GM18517 (cell line): ENCODE measurements around the gene ST6GAL2.

Experiments used
- ATAC-seq: cut with Tn5 transposase; IDR thresholded peaks from one replicate; pipeline ENCODE4 v1.9.1; 2021; ENCODE audit warnings: mild to moderate bottlenecking, moderate library complexity; ENCODE audit not compliant: unreplicated experiment

The ST6GAL2 gene

DNA sequence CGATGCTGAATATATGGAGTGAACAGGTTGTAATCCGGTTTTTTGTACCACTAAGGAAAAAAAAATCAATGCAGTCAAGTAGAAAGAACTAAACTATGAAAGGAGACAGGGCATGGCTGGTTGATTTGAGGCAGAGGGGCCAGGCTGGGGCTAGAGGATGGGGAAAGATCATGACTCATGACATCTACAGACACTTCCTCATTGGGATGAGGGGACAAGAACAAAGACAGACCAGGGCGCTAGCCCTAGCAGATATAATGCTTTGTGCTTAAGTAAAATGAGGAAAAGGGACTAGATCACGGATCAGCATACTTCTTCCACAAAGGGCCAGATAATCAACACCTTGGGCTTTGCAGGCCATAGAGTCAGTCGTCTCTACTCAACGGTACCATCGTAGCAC lies 55.8 kb downstream of the ST6GAL2 start:
- ATAC-seq = no peak

DNA sequence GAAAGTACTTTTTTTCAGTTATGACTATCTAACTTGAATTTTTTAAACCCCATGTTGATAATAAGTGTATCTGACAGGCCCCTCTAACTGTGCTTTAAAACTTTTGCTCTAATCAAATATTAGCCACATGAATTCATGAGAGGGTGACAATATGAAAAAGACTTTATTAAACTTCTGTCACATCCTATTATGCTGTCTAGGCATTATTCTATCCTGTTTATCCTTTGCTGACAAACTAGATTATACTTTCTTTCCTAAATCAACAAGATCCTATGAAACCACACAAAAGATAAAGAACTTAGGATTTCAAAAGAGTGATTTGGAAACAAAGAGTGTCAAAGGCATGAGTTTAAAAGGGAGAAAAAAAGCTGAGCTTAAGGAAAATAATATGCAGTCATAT lies 57.8 kb downstream of the ST6GAL2 start:
- ATAC-seq = no peak

DNA sequence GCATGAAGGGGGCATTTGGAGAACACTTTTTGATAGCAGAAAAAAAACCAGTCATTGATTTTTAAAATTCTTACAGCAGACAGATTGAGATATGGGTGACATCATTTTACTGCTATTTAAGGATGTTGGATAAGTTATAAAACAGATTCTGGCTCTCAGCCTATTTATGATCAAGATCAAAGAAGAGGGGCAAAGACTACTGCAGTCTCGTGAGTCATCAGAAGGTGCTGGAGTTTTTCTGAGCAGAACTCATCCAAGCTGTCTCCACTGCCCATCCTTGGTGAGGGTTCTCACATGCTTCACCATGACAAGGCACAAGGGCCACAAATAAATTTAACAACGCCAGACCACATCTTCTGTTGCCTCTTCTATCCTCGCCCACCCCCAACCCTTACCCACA lies 58.8 kb downstream of the ST6GAL2 start:
- ATAC-seq = no peak

DNA sequence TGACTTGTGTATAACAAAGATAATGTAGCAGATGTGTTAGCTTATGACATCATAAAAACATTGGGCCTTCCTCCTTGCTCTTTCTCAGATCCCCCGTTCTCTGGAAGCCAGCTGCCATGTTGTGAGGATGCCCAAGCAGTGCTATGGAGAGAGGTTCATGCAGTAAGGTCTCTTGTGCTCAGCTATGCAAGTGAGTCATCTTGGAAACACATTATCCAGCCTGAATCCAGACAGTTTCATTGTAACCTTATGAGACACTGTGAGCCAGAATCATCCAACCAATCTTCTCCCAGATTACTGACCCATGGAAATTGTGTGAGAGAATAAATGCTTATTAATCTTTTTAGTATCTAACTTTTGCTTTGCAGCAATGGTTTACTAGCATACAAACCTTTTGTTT lies 60.8 kb downstream of the ST6GAL2 start:
- no peak for ATAC-seq

DNA sequence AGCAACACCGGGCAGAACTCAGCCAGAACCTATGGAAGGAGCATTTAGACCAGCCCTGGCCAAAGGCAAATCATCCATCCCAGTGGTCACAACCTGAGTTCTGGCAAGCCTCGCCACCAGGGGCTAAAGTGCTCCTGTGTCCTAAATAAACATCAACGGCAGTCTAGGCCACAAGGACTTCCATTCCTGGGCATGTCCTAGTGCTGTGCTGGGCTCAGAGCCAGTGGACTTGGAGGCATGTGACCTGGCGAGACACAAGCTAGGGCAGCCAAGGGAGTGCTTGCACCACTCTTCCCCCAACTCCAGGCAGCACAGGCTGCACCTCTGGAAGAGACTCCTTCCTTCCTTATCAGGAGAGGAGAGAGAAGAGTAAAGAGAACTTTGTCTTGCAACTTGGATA lies 69.0 kb downstream of the ST6GAL2 start:
- no peak for ATAC-seq

DNA sequence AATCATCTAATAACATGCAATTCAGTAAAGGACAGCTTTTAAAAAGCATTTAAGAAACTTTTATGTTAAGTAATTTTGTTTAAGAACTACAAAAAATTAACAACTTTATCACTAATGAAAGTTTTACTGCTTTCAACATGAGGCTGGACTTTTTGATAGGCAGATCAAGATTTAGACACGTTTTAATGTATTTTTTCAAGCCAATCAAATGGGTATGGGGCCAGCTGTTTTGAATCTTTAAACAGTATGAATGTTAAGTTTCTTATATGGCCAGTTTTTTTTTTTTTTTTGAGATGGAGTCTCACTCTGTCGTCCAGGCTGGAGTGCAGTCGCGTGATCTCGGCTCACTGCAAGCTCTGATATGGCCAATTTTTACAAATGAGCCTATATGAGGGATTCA lies 73.1 kb downstream of the ST6GAL2 start:
- ATAC-seq = no peak

DNA sequence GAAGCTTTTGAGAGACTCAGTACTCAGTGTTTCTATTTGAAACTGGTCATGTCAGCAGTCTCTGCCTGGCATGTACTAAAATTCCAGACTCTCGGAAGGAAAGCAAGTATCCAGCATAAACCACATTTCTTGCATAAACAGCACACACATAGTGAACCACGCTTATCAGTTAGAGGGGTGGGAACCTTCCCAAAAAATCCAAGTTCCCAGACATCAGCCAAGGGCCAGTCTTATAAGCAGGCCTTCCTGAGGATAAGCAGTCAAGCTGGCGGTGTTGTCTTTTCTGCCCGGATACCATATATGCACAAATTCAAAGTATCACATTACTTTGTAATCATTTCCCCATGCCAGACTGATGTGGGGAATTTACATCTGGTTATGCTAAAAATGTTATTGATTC lies 73.6 kb downstream of the ST6GAL2 start:
- ATAC-seq = no peak

DNA sequence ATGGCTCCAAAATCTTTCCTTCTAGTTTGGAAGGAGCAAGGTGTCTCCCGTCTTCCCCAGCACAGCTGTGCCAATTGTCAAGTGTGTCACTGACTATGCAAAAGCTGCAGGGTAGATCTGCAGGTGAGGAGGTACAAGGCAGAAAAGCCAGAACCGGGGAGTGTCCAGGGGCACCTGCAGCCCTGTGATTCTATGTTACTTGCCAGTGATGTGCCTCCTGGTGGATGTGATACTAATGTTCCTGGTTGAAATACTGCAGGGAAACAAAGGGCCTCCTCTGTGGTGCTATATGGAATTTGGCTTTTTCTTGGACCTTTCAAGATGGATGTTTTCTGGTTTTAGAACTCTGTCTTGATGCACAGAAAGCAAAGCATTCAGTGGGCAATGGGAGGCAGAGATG lies 80.3 kb downstream of the ST6GAL2 start:
- no peak for ATAC-seq

DNA sequence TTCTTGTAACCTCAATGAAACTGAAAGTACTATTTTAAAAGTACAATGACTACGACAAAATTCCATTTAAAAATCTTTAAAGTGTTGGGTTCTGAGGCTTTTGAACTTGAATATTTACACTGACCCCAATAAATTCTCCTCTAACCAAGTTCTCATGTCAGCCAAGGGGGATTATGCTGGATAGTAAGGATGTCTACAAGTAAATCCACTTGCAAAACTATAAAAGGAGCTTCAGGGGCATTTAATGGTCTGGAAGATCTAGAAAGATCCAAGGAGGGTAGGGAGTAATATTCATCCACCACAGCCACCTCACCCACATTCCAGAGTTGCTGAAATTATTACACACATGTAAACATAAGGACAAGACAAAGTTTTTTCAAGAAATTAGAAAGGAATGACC lies 81.8 kb downstream of the ST6GAL2 start:
- no peak for ATAC-seq

DNA sequence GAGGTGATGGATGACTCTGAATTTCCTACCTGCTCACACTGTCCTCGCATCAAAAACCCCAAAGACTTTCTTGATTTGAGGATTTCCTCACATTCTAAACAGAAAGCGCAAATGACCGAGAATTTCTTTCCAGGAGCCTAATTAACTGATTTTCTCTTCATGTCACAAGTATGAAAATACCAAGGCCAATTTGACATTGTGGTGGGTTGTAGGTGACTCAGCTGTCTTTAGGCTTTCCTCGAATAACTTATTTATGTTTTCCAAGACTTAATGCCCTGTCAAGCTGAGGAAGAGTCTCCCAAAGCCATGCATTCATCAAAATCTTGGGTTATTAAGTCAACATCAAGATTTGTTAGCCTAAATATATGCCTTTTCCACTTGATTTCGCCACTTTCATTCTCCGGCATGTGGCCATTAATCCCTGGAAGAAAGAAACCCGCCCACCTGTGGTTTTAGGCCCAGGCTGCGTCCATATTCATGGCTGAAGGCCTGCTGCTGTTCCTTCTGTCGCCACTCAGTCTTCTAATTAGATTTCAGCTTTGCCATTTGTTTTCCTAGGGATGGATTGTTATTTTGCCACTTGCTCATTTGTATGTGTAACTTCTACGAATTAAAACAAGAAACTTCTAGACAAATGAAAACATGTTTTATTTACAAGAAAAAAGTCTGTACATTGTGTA lies 84.9 kb downstream of the ST6GAL2 start:
- ATAC-seq = no peak

DNA sequence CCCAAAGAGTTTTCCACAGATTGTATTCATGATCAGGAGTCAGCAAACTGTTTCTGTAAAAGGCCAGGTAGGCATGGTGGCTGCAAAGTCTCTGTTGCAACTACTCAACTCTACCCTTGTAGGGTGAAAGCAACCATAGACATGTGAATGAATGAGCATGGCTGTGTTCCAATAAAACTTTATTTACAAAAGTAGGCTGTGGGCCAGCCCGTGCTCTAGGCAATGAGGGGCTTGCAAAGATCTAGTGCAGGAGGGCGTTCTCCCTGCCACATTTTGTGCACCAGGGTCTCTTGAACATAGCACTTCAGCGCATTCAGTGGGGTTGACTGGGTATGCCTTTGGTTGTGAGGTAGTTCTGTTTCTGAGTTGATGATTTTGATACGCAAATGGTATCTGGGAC lies 85.8 kb downstream of the ST6GAL2 start:
- ATAC-seq = no peak

DNA sequence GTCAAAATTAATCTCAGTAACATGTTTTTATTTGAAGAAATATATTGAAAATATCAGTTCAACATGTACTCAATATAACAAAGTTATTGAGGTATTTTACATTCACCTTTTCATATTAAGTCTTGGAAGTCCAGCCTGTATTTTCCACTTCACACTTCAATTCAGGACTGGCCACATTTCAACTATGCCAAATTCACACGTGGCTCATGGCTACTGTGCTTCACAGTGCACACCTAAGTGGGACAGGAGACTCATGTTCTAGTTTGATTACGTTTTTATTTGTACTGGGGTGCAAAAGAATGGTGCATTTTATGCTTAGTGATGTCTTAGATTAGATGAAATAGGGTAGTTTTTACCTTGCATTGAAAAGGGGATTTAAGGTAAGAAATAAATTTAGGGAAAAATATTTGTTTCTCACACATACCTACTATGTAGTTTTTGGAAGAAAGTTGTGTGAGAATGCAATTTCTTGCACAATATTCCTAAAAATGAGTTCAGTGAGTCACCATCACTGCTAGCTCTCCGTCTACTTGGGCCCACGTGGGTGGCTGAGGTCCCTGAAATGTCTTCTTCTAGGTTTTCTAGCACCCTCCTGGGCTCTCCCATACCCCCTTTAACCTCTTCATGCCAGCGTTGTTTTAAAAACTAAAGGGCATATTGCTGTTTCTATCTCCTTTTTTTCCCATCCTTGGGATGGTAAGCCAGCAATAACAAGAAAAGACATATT lies 87.0 kb downstream of the ST6GAL2 start:
- no peak for ATAC-seq

DNA sequence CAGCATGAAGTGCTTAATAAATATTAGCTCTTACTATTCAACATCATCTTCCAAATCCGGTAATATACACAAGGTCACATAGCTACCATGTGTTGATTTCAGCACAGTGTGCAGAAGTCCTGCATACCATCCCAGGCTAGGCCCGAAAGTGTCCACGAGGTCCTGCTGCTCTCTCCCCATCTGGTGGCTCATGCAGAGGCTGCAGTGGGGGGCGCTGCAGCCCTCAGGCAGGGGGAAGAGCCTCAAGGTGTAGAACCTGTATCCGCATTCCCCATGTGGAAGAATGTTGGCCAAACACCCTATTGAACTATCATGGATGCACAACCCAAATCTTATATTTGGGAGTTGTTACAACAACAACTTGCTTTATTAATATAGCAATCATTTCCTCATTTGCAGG lies 88.5 kb downstream of the ST6GAL2 start:
- no peak for ATAC-seq

DNA sequence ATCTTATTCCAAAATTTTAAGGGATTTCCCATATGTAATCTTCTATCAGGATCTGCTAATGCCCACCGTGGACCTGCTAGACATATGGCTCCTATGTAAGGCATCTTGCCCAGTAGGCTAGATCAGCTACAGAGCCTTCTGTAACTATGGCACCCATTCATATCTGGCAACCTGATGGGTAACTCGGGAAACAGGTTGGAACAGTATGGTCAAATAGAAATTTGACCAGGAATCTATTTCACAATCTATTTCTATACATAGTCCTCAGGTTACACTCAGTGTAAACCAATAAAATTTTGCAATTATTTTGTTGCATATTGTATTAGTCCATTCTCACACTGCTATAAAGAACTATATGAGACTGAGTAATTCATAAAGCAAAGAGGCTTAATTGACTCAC lies 93.3 kb downstream of the ST6GAL2 start:
- no peak for ATAC-seq

DNA sequence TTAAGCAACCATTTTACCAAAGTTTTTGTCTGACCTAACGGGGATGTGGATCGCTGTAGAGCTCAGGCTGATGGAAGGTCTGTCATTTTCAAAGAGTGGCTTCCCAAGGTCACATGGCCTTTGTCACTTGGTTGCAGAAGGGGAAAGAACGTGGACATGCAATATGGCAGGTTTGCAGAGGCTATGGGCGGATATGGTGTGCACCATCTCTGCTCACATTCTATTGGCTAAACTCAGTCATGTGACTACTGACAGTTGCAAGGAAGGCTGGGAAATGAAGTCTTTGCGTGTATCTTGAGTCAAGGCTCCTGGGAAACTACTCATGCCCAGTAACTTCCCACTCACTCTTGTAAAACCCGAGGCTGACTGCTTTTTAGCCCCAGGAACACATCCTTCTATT lies 96.8 kb downstream of the ST6GAL2 start:
- no peak for ATAC-seq

DNA sequence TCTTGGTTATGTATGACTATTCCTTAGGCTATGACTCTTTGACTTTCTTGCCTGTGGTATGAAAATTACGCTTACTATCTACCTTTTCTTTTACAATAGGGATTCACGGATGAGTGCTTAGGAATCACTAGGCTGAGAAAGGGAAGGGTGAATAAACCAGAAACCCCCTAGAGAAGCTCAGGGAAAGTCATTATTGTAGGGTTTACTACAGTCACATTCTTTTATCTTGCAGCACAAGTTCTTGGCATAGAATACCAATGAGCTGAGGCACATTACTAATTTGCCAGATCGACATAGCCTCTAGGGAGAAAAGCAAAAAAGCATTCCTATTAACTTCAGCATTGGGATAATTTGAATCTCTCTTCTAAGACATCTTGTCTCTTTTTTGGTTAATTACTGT lies 103.3 kb downstream of the ST6GAL2 start:
- ATAC-seq = no peak

DNA sequence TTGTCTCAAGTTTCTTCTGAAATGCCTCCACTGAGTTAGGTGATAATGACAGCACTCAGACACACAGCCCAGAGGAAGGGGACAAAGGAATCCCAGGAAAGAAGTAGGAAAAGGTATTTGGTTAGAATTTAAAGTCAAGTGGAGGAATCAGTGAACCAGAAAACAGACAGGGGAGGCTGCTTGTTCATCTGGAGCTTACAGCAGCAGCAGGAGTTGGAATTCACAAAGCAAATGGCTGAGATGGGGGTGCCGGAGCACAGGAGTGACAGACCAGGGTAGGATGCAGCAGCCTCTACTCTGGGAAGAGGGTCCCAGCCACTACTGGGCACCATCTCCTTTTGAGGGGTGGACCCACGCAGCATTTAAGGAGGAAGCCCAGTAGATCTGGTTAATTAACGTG lies 104.8 kb downstream of the ST6GAL2 start:
- no peak for ATAC-seq

DNA sequence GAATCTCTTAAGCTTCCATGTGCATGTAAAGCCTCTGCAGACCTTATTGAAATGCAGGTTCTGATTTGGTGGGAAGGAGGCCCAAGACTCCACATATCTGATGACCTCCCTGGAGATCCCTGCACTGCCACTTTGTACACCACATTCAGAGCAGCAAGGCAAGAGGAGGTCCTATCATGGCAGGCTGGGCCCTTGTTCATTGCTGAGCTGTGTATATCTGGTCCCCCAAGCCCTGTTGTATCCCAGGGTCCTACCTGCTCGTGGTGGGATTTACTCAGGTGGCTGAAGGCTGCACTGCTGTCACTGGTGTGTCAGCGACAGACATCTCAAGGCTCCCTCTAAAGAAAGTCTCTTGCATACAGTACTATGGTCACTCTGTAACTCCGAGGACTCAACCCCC lies 114.2 kb downstream of the ST6GAL2 start:
- ATAC-seq = no peak

DNA sequence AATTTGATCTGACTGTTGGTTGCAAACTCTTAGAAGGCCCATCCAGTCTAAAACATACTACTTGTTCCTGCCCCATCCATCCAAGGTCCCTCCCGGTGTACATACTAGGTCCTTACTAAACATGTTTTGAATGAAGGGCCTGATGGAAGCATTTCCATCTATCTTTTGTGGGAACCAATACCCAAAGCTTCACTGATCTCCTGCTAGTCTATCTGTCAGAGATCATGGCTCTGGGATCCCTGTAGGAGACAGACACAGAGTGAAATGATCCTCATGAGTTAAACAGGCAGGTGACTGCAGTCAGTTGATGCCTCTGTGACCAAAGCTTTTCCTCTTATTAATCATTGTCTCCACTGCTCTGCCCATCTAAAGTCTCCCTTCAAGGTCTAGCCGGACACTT lies 115.0 kb downstream of the ST6GAL2 start:
- no peak for ATAC-seq

DNA sequence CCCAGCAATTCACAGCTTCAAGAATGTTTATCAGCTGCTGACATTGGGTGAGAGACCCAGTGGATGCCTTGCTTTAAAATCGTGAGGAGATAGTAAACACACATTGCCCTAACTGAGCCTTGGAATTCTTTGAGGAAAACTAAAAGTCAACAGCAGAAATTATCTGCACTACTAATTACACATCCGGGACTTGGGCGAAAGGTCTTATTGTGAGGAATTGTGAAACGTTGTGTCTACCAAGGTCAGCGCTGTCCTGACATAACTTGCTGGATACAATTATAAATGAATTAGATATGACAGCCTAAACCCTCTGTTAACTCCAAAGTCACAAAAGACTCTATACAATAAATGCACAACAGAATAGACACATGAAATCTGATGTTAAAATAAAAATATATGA lies 121.4 kb downstream of the ST6GAL2 start:
- ATAC-seq = no peak

DNA sequence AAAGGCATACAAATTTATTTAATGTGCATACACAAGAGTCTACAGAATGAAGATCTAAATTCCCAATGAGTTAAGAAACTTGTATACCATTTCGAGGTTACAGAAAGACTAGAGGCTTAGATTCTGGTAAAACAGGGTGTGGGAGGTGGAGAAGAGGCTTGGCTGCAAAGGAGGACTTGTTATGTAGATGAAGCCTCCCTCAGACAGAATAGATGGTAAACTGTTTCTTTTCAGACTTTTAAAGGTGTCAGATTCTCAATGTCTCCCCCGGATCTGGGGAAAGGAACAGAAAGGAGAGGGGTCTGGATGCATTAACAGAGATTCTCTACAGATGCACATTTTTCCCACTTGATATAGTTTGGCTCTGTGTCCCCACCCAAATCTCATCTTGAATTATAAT lies 126.0 kb downstream of the ST6GAL2 start:
- no peak for ATAC-seq

DNA sequence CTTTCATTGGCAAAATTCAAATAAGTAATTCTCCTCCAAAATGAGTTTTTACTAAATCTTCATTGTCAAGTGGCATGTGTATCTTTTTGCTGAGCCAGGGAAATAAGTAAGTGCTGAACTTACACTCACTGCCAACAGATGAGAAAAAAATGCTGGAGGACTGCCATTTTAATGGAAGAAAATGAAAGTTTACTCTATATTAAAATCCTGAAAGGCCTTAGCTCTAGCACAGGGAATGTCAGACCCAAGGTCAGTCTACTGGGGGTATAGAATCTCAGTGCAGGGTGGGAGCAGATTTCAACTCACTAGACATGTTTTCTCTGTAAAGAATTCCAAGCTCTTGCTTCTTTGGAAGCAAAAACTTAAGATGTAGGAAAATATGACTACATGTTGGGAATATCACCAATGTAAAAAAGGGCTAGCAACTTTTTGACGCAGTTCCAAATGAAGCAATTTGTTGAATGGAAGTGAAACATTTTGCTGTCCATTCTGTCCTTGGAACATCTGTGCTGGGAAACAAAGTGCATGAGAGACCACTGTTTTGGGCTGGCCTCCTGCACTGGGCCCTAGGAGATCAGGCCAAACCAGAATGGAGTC lies 127.0 kb downstream of the ST6GAL2 start:
- ATAC-seq = no peak
